ENCODE measurements around the gene MAP3K14.

Gene MAP3K14

DNA sequence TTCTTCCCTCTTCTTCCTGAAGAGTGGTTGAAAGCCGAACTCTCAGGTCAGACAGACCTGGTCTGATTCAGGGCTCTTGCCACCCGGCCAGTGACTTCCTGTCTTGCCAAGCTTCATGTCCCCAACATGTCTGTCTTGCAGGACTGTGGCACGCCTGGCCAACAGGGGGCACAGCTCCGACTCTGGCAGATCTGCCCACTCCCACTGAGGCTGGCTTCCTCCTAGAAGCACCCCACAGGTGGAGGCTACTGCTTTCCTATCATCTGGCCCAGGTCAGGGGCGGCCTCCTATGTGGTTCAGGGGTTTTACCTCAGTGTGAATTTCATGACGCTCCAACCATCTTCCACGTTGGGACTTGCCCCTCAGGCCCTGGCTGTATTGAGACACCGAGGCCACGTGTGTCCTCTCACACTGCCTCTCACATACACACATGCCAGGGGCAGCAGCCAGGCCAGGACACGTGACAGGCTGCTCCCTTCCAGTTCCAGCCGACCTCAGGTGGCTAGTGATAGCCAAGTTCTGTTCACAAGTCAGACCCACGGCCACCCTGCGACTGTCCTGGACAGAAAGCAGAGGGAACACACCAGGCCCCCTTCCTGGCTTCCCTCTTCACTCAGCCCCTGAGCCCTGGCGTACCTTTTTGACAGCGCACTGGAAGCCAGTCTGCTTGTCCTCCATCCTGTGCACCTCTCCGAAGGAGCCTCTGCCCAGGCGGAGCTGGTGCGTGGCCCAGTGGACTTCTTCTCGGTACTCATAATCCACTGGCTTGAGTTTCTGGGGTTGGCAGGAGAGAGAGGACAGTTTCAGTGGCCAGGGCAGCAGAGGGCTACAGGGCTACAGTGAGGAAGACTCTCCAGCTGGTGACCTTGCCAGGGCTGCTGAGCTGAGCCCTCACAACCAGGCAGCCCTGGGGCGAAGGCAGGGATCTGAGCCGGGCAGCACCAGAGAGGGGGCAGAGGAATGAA is 32.4 kb downstream of the MAP3K14 start:
- H3K4me1 ChIP-seq (ENCODE audit: control insufficient read depth, insufficient read depth, low read length) = no peaks in the 10 kb centered on the region
- no peak overlapping the region for H3K4me3 ChIP-seq (ENCODE audit: low read length)
- no peak for DNase-seq (ENCODE audit: low read depth)
- H3K9me3 ChIP-seq (ENCODE audit: control insufficient read depth, low read length) = no peaks in the 10 kb centered on the region
- H3K27me3 ChIP-seq (replicated peaks; ENCODE audit: control insufficient read depth, insufficient read depth, low read length) = no peaks in the 10 kb centered on the region
- peaks cover 63% of the 10 kb centered on the region for H3K36me3 ChIP-seq (ENCODE audit: control insufficient read depth, insufficient read depth, low read length, severe bottlenecking)
- no peak overlapping the region for H3K9ac ChIP-seq (ENCODE audit: low read length)

GRCh38 chr17:45283711-45284110 is 33.1 kb downstream of the MAP3K14 start:
- Histone ChIP-seq H3K36me3 (ENCODE audit: control insufficient read depth, insufficient read depth, low read length, severe bottlenecking) (peaks cover 58% of the 10 kb centered on the region), H3K9me3 (ENCODE audit: control insufficient read depth, low read length) (no peaks in the 10 kb centered on the region), H3K9ac (ENCODE audit: low read length) (no peak overlapping the region), H3K4me1 (ENCODE audit: control insufficient read depth, insufficient read depth, low read length) (no peaks in the 10 kb centered on the region), H3K4me3 (ENCODE audit: low read length) (no peak overlapping the region), H3K27me3 (replicated peaks; ENCODE audit: control insufficient read depth, insufficient read depth, low read length) (no peaks in the 10 kb centered on the region)
- DNase-seq (ENCODE audit: low read depth) = no peak

DNA sequence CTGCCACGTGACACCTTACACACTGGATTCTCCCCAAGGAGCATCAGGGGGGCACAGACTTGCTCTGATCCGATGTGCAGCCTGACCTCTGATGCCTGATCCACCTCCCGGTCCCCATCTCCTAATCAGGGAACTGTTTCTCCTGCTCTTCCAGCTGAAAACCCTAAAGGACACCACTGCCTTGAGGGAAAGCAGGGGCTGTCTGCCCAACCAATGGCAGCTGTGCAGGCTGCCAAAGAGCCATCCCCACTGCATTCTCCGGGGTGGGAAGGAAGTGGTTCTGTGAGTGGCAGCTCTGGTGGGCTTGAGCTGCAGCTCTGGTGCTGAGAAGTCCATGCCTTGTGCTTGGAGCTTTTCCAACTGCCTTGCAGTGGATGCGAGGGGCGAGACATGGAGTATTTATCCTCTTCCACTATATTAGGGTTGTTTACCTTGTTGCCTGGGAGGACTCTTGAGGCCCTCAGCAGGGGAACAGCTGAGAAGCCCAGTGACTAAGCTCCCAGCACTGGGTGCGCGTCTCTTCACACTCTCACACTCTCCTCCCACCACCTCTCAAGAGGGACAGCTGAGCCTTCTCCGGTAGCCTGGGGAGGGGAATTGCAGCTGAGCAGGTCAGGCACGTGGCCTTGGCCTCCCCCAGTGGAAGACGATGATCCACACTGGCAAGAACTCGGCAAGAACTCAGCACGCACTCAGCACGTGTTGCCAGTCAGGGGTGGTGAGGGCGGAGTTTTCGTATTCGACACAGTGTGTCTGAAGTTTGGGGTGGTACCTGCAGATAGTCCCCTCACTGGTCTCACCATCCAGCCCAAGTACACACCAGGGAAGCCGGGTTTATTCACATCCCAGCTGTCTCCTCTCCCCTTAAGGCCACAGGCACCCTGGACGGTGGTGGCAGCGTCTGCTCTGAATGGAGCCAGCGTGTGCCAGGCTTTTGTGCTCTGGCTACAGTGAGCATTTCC is 33.9 kb downstream of the MAP3K14 start:
- Histone ChIP-seq H3K4me3 (ENCODE audit: low read length) (no peak overlapping the region), H3K9ac (ENCODE audit: low read length) (no peak overlapping the region), H3K4me1 (ENCODE audit: control insufficient read depth, insufficient read depth, low read length) (peaks cover 4% of the 10 kb centered on the region), H3K9me3 (ENCODE audit: control insufficient read depth, low read length) (no peaks in the 10 kb centered on the region), H3K36me3 (ENCODE audit: control insufficient read depth, insufficient read depth, low read length, severe bottlenecking) (peaks cover 55% of the 10 kb centered on the region), H3K27me3 (replicated peaks; ENCODE audit: control insufficient read depth, insufficient read depth, low read length) (no peaks in the 10 kb centered on the region)
- DNase-seq (ENCODE audit: low read depth) = no peak

DNA sequence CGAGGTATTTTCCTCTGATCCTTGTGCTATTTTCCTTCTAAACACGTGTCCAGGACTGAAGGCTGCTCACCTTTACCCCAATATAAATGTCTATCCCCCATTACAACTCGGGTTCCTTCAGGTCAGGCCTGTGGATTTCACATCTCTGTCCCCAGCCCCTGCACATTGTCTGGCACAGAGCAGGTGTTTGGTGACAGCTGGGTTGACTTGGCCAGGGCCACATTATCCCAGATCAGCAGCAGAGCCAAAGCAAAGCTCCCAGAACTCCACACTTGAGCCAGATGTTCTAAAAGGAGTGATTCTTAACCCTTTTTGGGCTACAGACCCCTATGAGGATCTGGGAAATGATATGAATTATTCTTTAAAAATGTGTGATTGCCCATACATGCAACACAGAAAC is 36.9 kb downstream of the MAP3K14 start:
- no peak for DNase-seq (ENCODE audit: low read depth)
- Histone ChIP-seq H3K27me3 (replicated peaks; ENCODE audit: control insufficient read depth, insufficient read depth, low read length) (no peaks in the 10 kb centered on the region), H3K4me1 (ENCODE audit: control insufficient read depth, insufficient read depth, low read length) (peaks cover 11% of the 10 kb centered on the region), H3K9me3 (ENCODE audit: control insufficient read depth, low read length) (no peaks in the 10 kb centered on the region), H3K36me3 (ENCODE audit: control insufficient read depth, insufficient read depth, low read length, severe bottlenecking) (peaks cover 35% of the 10 kb centered on the region), H3K4me3 (ENCODE audit: low read length) (no peak overlapping the region), H3K9ac (ENCODE audit: low read length) (no peak overlapping the region)

GRCh38 chr17:45277992-45278391 is 38.8 kb downstream of the MAP3K14 start:
- Histone ChIP-seq H3K36me3 (ENCODE audit: control insufficient read depth, insufficient read depth, low read length, severe bottlenecking) (peaks cover 30% of the 10 kb centered on the region), H3K27me3 (replicated peaks; ENCODE audit: control insufficient read depth, insufficient read depth, low read length) (no peaks in the 10 kb centered on the region), H3K9me3 (ENCODE audit: control insufficient read depth, low read length) (no peaks in the 10 kb centered on the region), H3K4me3 (ENCODE audit: low read length) (peak overlapping the region; percentile 39), H3K9ac (ENCODE audit: low read length) (no peak overlapping the region), H3K4me1 (ENCODE audit: control insufficient read depth, insufficient read depth, low read length) (peaks cover 11% of the 10 kb centered on the region)
- DNase-seq (ENCODE audit: low read depth) = peak; percentile 15

GRCh38 chr17:45277216-45277849 is 39.5 kb downstream of the MAP3K14 start:
- Histone ChIP-seq H3K4me1 (ENCODE audit: control insufficient read depth, insufficient read depth, low read length) (peaks cover 11% of the 10 kb centered on the region), H3K27me3 (replicated peaks; ENCODE audit: control insufficient read depth, insufficient read depth, low read length) (no peaks in the 10 kb centered on the region), H3K9ac (ENCODE audit: low read length) (no peak overlapping the region), H3K36me3 (ENCODE audit: control insufficient read depth, insufficient read depth, low read length, severe bottlenecking) (peaks cover 25% of the 10 kb centered on the region), H3K4me3 (ENCODE audit: low read length) (peak overlapping the region; percentile 39), H3K9me3 (ENCODE audit: control insufficient read depth, low read length) (no peaks in the 10 kb centered on the region)
- DNase-seq (ENCODE audit: low read depth) = peak; percentile 96

DNA sequence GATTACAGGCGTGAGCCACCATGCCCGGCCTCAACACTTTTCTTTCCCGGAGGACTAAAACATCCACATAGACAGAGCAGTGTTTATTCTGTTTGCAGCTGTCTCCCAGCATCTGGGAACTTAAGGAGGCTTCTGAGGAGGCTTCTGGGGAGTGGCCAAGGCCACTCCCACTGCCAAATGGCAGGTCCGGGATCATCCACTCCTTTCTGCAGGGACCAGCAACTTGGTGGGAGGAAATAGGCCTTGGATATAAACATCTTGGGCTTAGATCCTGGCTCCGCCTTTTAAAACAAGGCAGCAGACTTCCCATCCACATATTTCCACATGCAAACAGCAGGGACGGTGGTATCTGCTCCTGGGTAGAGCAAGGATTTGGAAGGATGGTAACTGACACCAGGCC is 40.8 kb downstream of the MAP3K14 start:
- peak; percentile 7 for DNase-seq (ENCODE audit: low read depth)

DNA sequence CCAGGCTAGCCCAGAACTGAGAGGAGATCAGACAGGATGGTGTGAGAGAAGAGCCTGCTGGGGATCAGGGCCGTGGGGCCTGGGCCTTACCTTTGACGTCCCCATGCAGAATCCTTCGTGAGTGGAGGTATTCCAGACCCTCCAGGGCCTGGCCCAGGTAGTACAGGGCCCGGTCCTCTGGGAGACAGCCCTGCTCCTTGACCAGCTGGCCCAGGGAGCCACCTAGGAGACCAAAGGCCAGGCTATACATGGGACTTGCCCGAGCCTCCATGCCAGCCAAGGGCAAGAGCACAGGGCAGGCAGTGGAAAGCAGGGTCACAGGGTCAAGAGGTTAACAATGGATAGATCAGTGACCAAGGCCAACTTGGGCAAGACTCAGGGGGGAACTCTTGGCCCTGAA is 42.8 kb downstream of the MAP3K14 start:
- no peaks in the 10 kb centered on the region for H3K9me3 ChIP-seq (ENCODE audit: control insufficient read depth, low read length)
- H3K4me1 ChIP-seq (ENCODE audit: control insufficient read depth, insufficient read depth, low read length) = peaks cover 11% of the 10 kb centered on the region
- no peaks in the 10 kb centered on the region for H3K27me3 ChIP-seq (replicated peaks; ENCODE audit: control insufficient read depth, insufficient read depth, low read length)
- no peak overlapping the region for H3K4me3 ChIP-seq (ENCODE audit: low read length)
- no peak for DNase-seq (ENCODE audit: low read depth)
- no peak overlapping the region for H3K9ac ChIP-seq (ENCODE audit: low read length)
- H3K36me3 ChIP-seq (ENCODE audit: control insufficient read depth, insufficient read depth, low read length, severe bottlenecking) = peaks cover 41% of the 10 kb centered on the region

More for the DNA sequence above, 40.8 kb downstream of the MAP3K14 start:
- Histone ChIP-seq H3K4me3 (ENCODE audit: low read length) (no peak overlapping the region), H3K4me1 (ENCODE audit: control insufficient read depth, insufficient read depth, low read length) (peaks cover 11% of the 10 kb centered on the region), H3K9ac (ENCODE audit: low read length) (no peak overlapping the region), H3K27me3 (replicated peaks; ENCODE audit: control insufficient read depth, insufficient read depth, low read length) (no peaks in the 10 kb centered on the region), H3K9me3 (ENCODE audit: control insufficient read depth, low read length) (no peaks in the 10 kb centered on the region), H3K36me3 (ENCODE audit: control insufficient read depth, insufficient read depth, low read length, severe bottlenecking) (peaks cover 27% of the 10 kb centered on the region)

DNA sequence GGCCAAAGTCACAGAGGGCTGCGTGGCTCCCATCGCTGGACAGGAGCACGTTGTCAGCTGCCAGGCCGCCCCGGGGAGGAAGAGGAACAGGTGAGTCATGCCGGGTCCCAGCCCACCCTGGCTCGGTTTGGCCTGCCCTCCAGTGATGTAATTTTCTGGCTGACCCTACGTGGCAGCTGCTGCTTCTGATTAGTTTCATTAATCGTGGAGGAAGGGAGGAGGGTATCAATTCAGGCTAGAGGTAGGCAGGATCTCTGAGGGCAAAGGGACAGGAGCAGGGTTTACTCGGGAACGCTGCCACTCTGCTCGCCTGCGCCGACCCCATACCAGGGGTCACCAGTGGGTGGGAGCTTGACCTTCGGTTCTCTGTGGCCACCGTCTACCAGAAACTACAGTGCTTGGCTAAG is 43.3 kb downstream of the MAP3K14 start:
- H3K9me3 ChIP-seq (ENCODE audit: control insufficient read depth, low read length) = no peaks in the 10 kb centered on the region
- no peaks in the 10 kb centered on the region for H3K27me3 ChIP-seq (replicated peaks; ENCODE audit: control insufficient read depth, insufficient read depth, low read length)
- no peak for DNase-seq (ENCODE audit: low read depth)

DNA sequence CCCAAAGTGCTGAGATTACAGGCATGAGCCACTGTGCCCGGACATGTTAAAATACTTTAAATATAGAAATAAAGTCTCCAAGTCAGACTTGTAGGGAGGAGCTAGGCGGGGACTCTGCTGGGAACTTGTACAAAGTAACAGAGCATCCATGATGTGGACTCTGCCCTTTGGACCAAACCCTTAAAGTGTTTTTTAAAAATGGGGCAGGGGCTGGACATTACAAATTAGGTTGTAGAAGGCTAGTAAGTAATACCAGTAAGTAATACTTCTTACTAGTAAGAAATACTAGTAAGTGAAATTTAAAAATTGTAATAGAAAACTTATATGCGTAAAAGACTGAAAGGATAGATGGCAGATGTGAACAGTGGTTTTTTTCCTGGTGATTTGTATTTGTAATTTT is 45.2 kb downstream of the MAP3K14 start:
- peaks cover 64% of the 10 kb centered on the region for H3K36me3 ChIP-seq (ENCODE audit: control insufficient read depth, insufficient read depth, low read length, severe bottlenecking)
- no peak overlapping the region for H3K9ac ChIP-seq (ENCODE audit: low read length)
- H3K4me3 ChIP-seq (ENCODE audit: low read length) = no peak overlapping the region
- no peak for DNase-seq (ENCODE audit: low read depth)
- no peaks in the 10 kb centered on the region for H3K27me3 ChIP-seq (replicated peaks; ENCODE audit: control insufficient read depth, insufficient read depth, low read length)
- H3K9me3 ChIP-seq (ENCODE audit: control insufficient read depth, low read length) = no peaks in the 10 kb centered on the region
- no peaks in the 10 kb centered on the region for H3K4me1 ChIP-seq (ENCODE audit: control insufficient read depth, insufficient read depth, low read length)

More for the DNA sequence above, 43.3 kb downstream of the MAP3K14 start:
- peaks cover 46% of the 10 kb centered on the region for H3K36me3 ChIP-seq (ENCODE audit: control insufficient read depth, insufficient read depth, low read length, severe bottlenecking)
- H3K9ac ChIP-seq (ENCODE audit: low read length) = no peak overlapping the region
- no peak overlapping the region for H3K4me3 ChIP-seq (ENCODE audit: low read length)
- H3K4me1 ChIP-seq (ENCODE audit: control insufficient read depth, insufficient read depth, low read length) = peaks cover 11% of the 10 kb centered on the region

Measured in adipocyte (in vitro differentiated cells).